Superior temporal gyrus (tissue), 1 donor: ENCODE measurements around the gene RNF168.
A peak's percentile ranks its signal among the peaks of the same experiment; 100 is the strongest.
"Not testable (repeated sequence)": the region's sequence is repeated elsewhere in the genome, so short reads cannot be mapped to it uniquely, and the experiment has no call there.

Experiments used
- DNase-seq: peaks from one replicate; pipeline ENCODE4 v3.0.0-alpha.2; 2016; ENCODE audit errors: extremely low spot score

The RNF168 gene

GRCh38 chr3:196503196-196504076 lies at the start of gene RNF168:
Gene RNF168 (minus strand): TSS chr3:196503768. CDS start chr3:196503173, 595 bp downstream.
- DNase-seq, result peak; percentile 95

GRCh38 chr3:196552253-196552652 lies 48.7 kb upstream of the RNF168 start:
- DNase-seq, result no peak

GRCh38 chr3:196550172-196550571 lies 46.6 kb upstream of the RNF168 start:
- not testable (repeated sequence) for DNase-seq

- DNase-seq, result not testable (repeated sequence)
Observed at GRCh38 chr3:196549312-196549711, 45.7 kb upstream of the RNF168 start.

- DNase-seq, result no peak
Observed at GRCh38 chr3:196547067-196547466, 43.5 kb upstream of the RNF168 start.

- no peak for DNase-seq
Observed at GRCh38 chr3:196546537-196546936, 43.0 kb upstream of the RNF168 start.

- DNase-seq, result no peak
Observed at GRCh38 chr3:196544491-196544992, 41.0 kb upstream of the RNF168 start.

GRCh38 chr3:196541684-196542445 lies 38.3 kb upstream of the RNF168 start:
- no peak for DNase-seq

- peak; percentile 24 for DNase-seq
Observed at GRCh38 chr3:196537319-196537984, 33.9 kb upstream of the RNF168 start.

GRCh38 chr3:196533260-196533681 lies 29.7 kb upstream of the RNF168 start:
- no peak for DNase-seq

GRCh38 chr3:196531418-196531817 lies 27.9 kb upstream of the RNF168 start:
- no peak for DNase-seq

GRCh38 chr3:196528639-196529233 lies 25.2 kb upstream of the RNF168 start:
- peak; percentile 27 for DNase-seq

GRCh38 chr3:196525141-196525540 lies 21.6 kb upstream of the RNF168 start:
- DNase-seq, result no peak

GRCh38 chr3:196524527-196524926 lies 21.0 kb upstream of the RNF168 start:
- DNase-seq, result no peak

GRCh38 chr3:196523841-196524240 lies 20.3 kb upstream of the RNF168 start:
- no peak for DNase-seq

- DNase-seq, result not testable (repeated sequence)
Observed at GRCh38 chr3:196521291-196521690, 17.7 kb upstream of the RNF168 start.

- no peak for DNase-seq
Observed at GRCh38 chr3:196519718-196520082, 16.1 kb upstream of the RNF168 start.

GRCh38 chr3:196518966-196519717 lies 15.6 kb upstream of the RNF168 start:
- peak; percentile 41 for DNase-seq

- no peak for DNase-seq
Observed at GRCh38 chr3:196517919-196518318, 14.4 kb upstream of the RNF168 start.

GRCh38 chr3:196517162-196517800 lies 13.7 kb upstream of the RNF168 start:
- no peak for DNase-seq
